Uterus (tissue), 4 donors: ENCODE measurements around the gene SCAMP4. TPM values are rescaled to one million over a fixed set of nuclear protein-coding genes. Genes with fewer than 3 reads are reported as not detected.

Experiments
- DNase-seq, 2 donors: peaks; one replicate each; pipeline ENCODE4 v3.0.0-alpha.2; 2019 to 2020
- H3K27ac ChIP-seq, 2 donors: fragments of 200-600 bp; sonication (generic); 1 replicate in 1 of 2; 2 replicates in 1 of 2; pipeline ENCODE4 v1.5.1; 2016 to 2018
- H3K27me3 ChIP-seq, 2 donors: fragments of 200-600 bp; sonication (generic); one replicate each; pipeline ENCODE4 v1.5.1; 2018 to 2019; ENCODE audit warnings: control low read depth in 1 of 2
- H3K36me3 ChIP-seq, 2 donors: fragments of 200-600 bp; sonication (generic); one replicate each; pipeline ENCODE4 v1.5.1; 2019; ENCODE audit warnings: control low read depth in 1 of 2
- H3K4me1 ChIP-seq, 2 donors: fragments of 200-600 bp; sonication (generic); one replicate each; pipeline ENCODE4 v1.5.1; 2018 to 2019; ENCODE audit warnings: control low read depth in 1 of 2
- H3K4me3 ChIP-seq, 2 donors: fragments of 200-600 bp; sonication (generic); 1 replicate in 1 of 2; 2 replicates in 1 of 2; pipeline ENCODE4 v1.5.1; 2018 to 2019; ENCODE audit warnings: mild to moderate bottlenecking in 1 of 2
- H3K9me3 ChIP-seq, 2 donors: fragments of 200-600 bp; sonication (generic); one replicate each; pipeline ENCODE4 v1.5.1; 2019; ENCODE audit warnings: control low read depth in 1 of 2
- CTCF ChIP-seq, 4 experiments: fragments of 200-600 bp in 2 of 4; fragments of 450-650 bp in 2 of 4; sonication (generic) in 2 of 4; IDR thresholded peaks; one replicate each; pipeline ENCODE4 v1.5.1; 2016 to 2019; ENCODE audit warnings: antibody characterized with exemption in 4 of 4, mild to moderate bottlenecking in 2 of 4, moderate library complexity in 1 of 4
- POLR2A ChIP-seq, 2 donors: fragments of 450-650 bp; IDR thresholded peaks; one replicate each; pipeline ENCODE4 v1.6.1; 2016; ENCODE audit warnings: antibody characterized with exemption in 2 of 2, mild to moderate bottlenecking in 1 of 2, moderate library complexity in 1 of 2
- intact Hi-C: fragments of 100-400 bp; cut with DNase I; formaldehyde crosslinking; loops from one replicate; pipeline ENCODE4 v1.15.1; 2023; ENCODE audit warnings: low total_unique reads
- total RNA-seq, 4 donors: library from RNA; depleted of rRNA in 3 of 4; stranded (reverse); fragments of >200 nt in 3 of 4; gene quantifications; one replicate each; pipeline versions ENCODE4 v1.1.0 to v1.2.4, GENCODE V29; 2014 to 2023
- donor health status: DM: yes; HTN: yes; CAD: no.

Gene SCAMP4
- total RNA-seq, 4 donors from 2014 or later, result 9.5 to 68.9 (median 28.0) TPM

GRCh38 chr19:1889907-1890306 lies 15.3 kb upstream of the SCAMP4 start:
- DNase-seq, result no peak
- Histone ChIP-seq H3K36me3 (no peaks in the 10 kb centered on the region), H3K27me3 (no peaks in the 10 kb centered on the region), H3K4me3 (no peak overlapping the region), H3K9me3 (no peaks in the 10 kb centered on the region), H3K27ac (no peak overlapping the region), H3K4me1 (peaks cover 0 to 4% of the 10 kb centered on the region in 2 donors)
- TF ChIP-seq CTCF (IDR thresholded peaks at IDR 0.05) (no peak), POLR2A (IDR thresholded peaks at IDR 0.05) (no peak)
- intact Hi-C loops, result no loop called here

GRCh38 chr19:1893791-1894190 lies 11.4 kb upstream of the SCAMP4 start:
- Histone ChIP-seq H3K27ac (no peak overlapping the region), H3K4me1 (peaks cover 0 to 6% of the 10 kb centered on the region in 2 donors)
- TF ChIP-seq POLR2A (IDR thresholded peaks at IDR 0.05) (no peak), CTCF (IDR thresholded peaks at IDR 0.05) (no peak)

GRCh38 chr19:1896508-1896907 lies 8.7 kb upstream of the SCAMP4 start:
- intact Hi-C loops, result no loop called here
- Histone ChIP-seq H3K27ac (no peak overlapping the region), H3K36me3 (no peaks in the 10 kb centered on the region), H3K27me3 (no peaks in the 10 kb centered on the region), H3K4me1 (peaks cover 0 to 6% of the 10 kb centered on the region in 2 donors), H3K9me3 (no peaks in the 10 kb centered on the region), H3K4me3 (no peak overlapping the region)
- DNase-seq, result no peak
- no peak for TF ChIP-seq POLR2A (IDR thresholded peaks at IDR 0.05)
- no peak for TF ChIP-seq CTCF (IDR thresholded peaks at IDR 0.05)

More at GRCh38 chr19:1893791-1894190, 11.4 kb upstream of the SCAMP4 start:
- H3K27me3 ChIP-seq, result no peaks in the 10 kb centered on the region
- no peaks in the 10 kb centered on the region for H3K36me3 ChIP-seq
- no peak overlapping the region for H3K4me3 ChIP-seq
- no peak for DNase-seq
- intact Hi-C loops, result no loop called here
- H3K9me3 ChIP-seq, result no peaks in the 10 kb centered on the region

GRCh38 chr19:1901940-1902404 lies 3.2 kb upstream of the SCAMP4 start:
- H3K36me3 ChIP-seq, result no peaks in the 10 kb centered on the region
- no peak overlapping the region for H3K4me3 ChIP-seq
- no peak overlapping the region for H3K27ac ChIP-seq
- TF ChIP-seq CTCF (IDR thresholded peaks at IDR 0.05) (no peak), POLR2A (IDR thresholded peaks at IDR 0.05) (no peak)
- H3K4me1 ChIP-seq, result peaks cover 6 to 7% of the 10 kb centered on the region in 2 donors
- DNase-seq, result no peak
- no peaks in the 10 kb centered on the region for H3K9me3 ChIP-seq
- intact Hi-C loops, result no loop called here
- no peaks in the 10 kb centered on the region for H3K27me3 ChIP-seq

- no peaks in the 10 kb centered on the region for H3K9me3 ChIP-seq
- H3K4me3 ChIP-seq, result no peak overlapping the region
- H3K27me3 ChIP-seq, result no peaks in the 10 kb centered on the region
- H3K36me3 ChIP-seq, result no peaks in the 10 kb centered on the region
- TF ChIP-seq POLR2A (IDR thresholded peaks at IDR 0.05), result no peak
- no peak for TF ChIP-seq CTCF (IDR thresholded peaks at IDR 0.05)
- no peak for DNase-seq
- H3K27ac ChIP-seq, result peak overlapping the region; percentile 66 to 86
- intact Hi-C loops, result no loop called here
- peaks cover 0 to 7% of the 10 kb centered on the region in 2 donors for H3K4me1 ChIP-seq
Observed at GRCh38 chr19:1902923-1903322, 2.3 kb upstream of the SCAMP4 start.
